NT2/D1 (cell line): ENCODE measurements around the gene FOXN4.

Source experiments
- YY1 ChIP-seq: IDR thresholded peaks from 2 replicates; pipeline ENCODE4 v1.6.1; 2011; ENCODE audit not compliant: insufficient read length, insufficient read depth
- ZNF274 ChIP-seq: IDR thresholded peaks from 2 replicates; pipeline ENCODE4 v1.6.1; 2011; ENCODE audit warnings: mild to moderate bottlenecking, low read depth, low read length

DNA sequence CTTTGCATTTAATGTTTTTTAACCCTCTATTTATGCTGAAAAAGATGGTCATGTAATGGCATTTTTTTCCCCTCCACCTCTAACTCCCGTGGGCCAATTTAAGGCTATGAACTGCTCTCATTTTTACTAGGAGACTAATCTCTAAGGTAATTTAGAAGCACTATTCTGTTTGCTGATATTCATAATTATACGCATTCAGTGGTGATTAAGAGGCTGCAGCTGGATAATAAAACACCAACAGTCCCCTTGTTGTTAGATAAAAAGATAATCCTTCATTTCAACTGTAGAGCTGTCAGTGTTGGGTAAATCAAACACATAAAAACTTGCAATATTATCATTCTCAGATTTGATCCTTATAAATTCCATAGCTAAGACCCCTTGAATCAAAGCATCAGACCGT is 47.5 kb upstream of the FOXN4 start:
- TF ChIP-seq ZNF274 (no peak), YY1 (no peak)
